Right lobe of liver (tissue), 6 donors: ENCODE data around the gene COMP. TPM values are rescaled to one million over a fixed set of nuclear protein-coding genes. Genes with fewer than 3 reads are reported as not detected.
"Not testable (repeated sequence)": the region's sequence is repeated elsewhere in the genome, so short reads cannot be mapped to it uniquely, and the experiment has no call there.

ENCODE experiments used
- ATAC-seq, 4 donors: fragments of 200-7000 bp; cut with Tn5 transposase; one replicate each; pipeline ENCODE4 v1.9.1; 2020; ENCODE audit warnings: mild to moderate bottlenecking in 4 of 4, moderate library complexity in 4 of 4
- DNase-seq, 3 donors: peaks; one replicate each; pipeline ENCODE4 v3.0.0-alpha.2; 2020
- H3K27ac ChIP-seq, 3 donors: fragments of 200-600 bp; one replicate each; pipeline ENCODE4 v1.8.0; 2022
- H3K27me3 ChIP-seq, 2 donors: fragments of 200-600 bp; one replicate each; pipeline ENCODE4 v1.8.0; 2022
- H3K36me3 ChIP-seq, 4 donors: fragments of 200-600 bp; sonication (generic) in 1 of 4; one replicate each; pipeline versions ENCODE4 v1.5.1 to v1.8.0; 2017 to 2022; ENCODE audit warnings: control low read depth in 1 of 4
- H3K4me1 ChIP-seq, 4 donors: fragments of 200-600 bp; sonication (generic) in 1 of 4; one replicate each; pipeline versions ENCODE4 v1.5.1 to v1.8.0; 2017 to 2022; ENCODE audit warnings: control low read depth in 1 of 4
- H3K4me3 ChIP-seq, 3 donors: fragments of 200-600 bp; one replicate each; pipeline ENCODE4 v1.8.0; 2022
- H3K9me3 ChIP-seq, 4 donors: fragments of 200-600 bp; sonication (generic) in 1 of 4; one replicate each; pipeline versions ENCODE4 v1.5.1 to v1.8.0; 2017 to 2022; ENCODE audit warnings: control low read depth in 1 of 4
- CTCF ChIP-seq, 4 donors: fragments of 200-600 bp in 3 of 4; fragments of 450-650 bp in 1 of 4; IDR thresholded peaks; one replicate each; pipeline versions ENCODE4 v1.5.1 to v1.8.0; 2016 to 2022; ENCODE audit warnings: antibody characterized with exemption in 4 of 4, mild to moderate bottlenecking in 2 of 4
- POLR2A ChIP-seq: fragments of 450-650 bp; IDR thresholded peaks from one replicate; pipeline ENCODE4 v1.6.1; 2017; ENCODE audit warnings: antibody characterized with exemption, mild to moderate bottlenecking
- WGBS: methylation state at CpG from one replicate; pipeline ENCODE4 v1.1.6; 2018; ENCODE audit warnings: low coverage, low lambda C conversion rate; ENCODE audit not compliant: insufficient coverage; ENCODE audit errors: missing lambda C conversion rate; 5-methylcytosine and 5-hydroxymethylcytosine counted together
- intact Hi-C, 2 donors: fragments of 100-400 bp; cut with DNase I; formaldehyde crosslinking; loops; one replicate each; pipeline versions ENCODE4 v1.11.2 to v1.14.1; 2022
- total RNA-seq, 6 experiments: library from RNA; depleted of rRNA in 2 of 6; stranded (reverse); fragments of >200 nt in 2 of 6; fragmentation: NEBNext Ultra II Directional in 3 of 6; extraction: Animal tissue kit (Norgen Biotek cat#: 25700) in 3 of 6; gene quantifications; one replicate each; pipeline versions ENCODE4 v1.1.0 to v1.2.4, GENCODE V29; 2016 to 2023
- donor health status: DM: no; HTN: yes; CAD: no.
- donor health status: DM: no; HTN: no; CAD: no.
- donor health status: DM: no; HTN: no; CAD: no.
- donor health status: DM: no; HTN: yes; CAD: no.
- donor health status: DM: no; HTN: yes; CAD: no.

COMP gene
- total RNA-seq, 6 experiments from 2014 or later: 0.11 to 0.31 TPM; not detected in 4

- intact Hi-C loops: no loop called here
- Histone ChIP-seq H3K4me3 (no peak overlapping the region), H3K9me3 (no peaks in the 10 kb centered on the region), H3K36me3 (no peaks in the 10 kb centered on the region), H3K4me1 (peaks cover 0 to 9% (median 0%) of the 10 kb centered on the region in 4 donors), H3K27me3 (no peaks in the 10 kb centered on the region), H3K27ac (no peak overlapping the region)
- DNase-seq (no peak), ATAC-seq (no peak)
- no peak for TF ChIP-seq POLR2A
- TF ChIP-seq CTCF (IDR thresholded peaks at IDR 0.05): no peak
- no CpG with 5 or more reads among the region's 14 CpGs for WGBS
These were observed 55.8 kb downstream of the COMP start for GRCh38 chr19:18735324-18735723.

- H3K27me3 ChIP-seq, H3K4me3 ChIP-seq, DNase-seq, ATAC-seq, intact Hi-C loops, H3K36me3 ChIP-seq, H3K4me1 ChIP-seq, H3K27ac ChIP-seq, H3K9me3 ChIP-seq: not testable (repeated sequence)
- 76% methylated on average over 5 of the region's 11 CpGs for WGBS
These were observed 57.3 kb downstream of the COMP start for GRCh38 chr19:18733762-18734332.

- ATAC-seq (no peak), DNase-seq (no peak)
- TF ChIP-seq CTCF (IDR thresholded peaks at IDR 0.05): no peak
- TF ChIP-seq POLR2A: no peak
- no peaks in the 10 kb centered on the region for H3K36me3 ChIP-seq
- H3K27ac ChIP-seq: no peak overlapping the region
- 60% methylated on average over 1 of the region's 11 CpGs for WGBS
- intact Hi-C loops: no loop called here
- H3K4me1 ChIP-seq: peaks cover 0 to 6% (median 0%) of the 10 kb centered on the region in 4 donors
- H3K27me3 ChIP-seq: no peaks in the 10 kb centered on the region
- H3K9me3 ChIP-seq: no peaks in the 10 kb centered on the region
- H3K4me3 ChIP-seq: no peak overlapping the region
These were observed 57.9 kb downstream of the COMP start for GRCh38 chr19:18733196-18733647.

Other genes starting within 250 kb of the COMP start
- gene FKBP8, start 247.7 kb downstream of the COMP start, total RNA-seq: 100 to 1,000 TPM in 3 of 6 experiments, 10 to 100 TPM in 3; 92.7 to 179 (median 118) TPM
- 10 to 100 TPM; 30.2 to 93.0 (median 36.1) TPM for gene KXD1, start 233.4 kb downstream of the COMP start, total RNA-seq
- 100 to 1,000 TPM; 256 to 470 (median 406) TPM for gene UBA52, start 219.4 kb downstream of the COMP start, total RNA-seq
- 10 to 100 TPM; 30.4 to 71.7 (median 45.6) TPM for gene REX1BD, start 202.5 kb downstream of the COMP start, total RNA-seq
- gene CRLF1, start 184.5 kb downstream of the COMP start, total RNA-seq: 1 to 10 TPM in 2 of 6 experiments, under 1 TPM in 1, not detected in 3; 0.27 to 2.9 (median 1.2) TPM
- under 1 TPM in 2 of 6 experiments, not detected in 4; 0.31 to 0.43 TPM for gene TMEM59L, start 178.4 kb downstream of the COMP start, total RNA-seq
- gene KLHL26, start 154.3 kb downstream of the COMP start, total RNA-seq: 1 to 10 TPM; 3.8 to 5.0 (median 4.7) TPM
- 1 to 10 TPM; 1.7 to 7.2 (median 4.9) TPM for gene CRTC1, start 107.6 kb downstream of the COMP start, total RNA-seq
- gene UPF1, start 40.7 kb upstream of the COMP start, total RNA-seq: 10 to 100 TPM; 34.0 to 61.0 (median 41.3) TPM
- gene CERS1, start 104.9 kb upstream of the COMP start, total RNA-seq: not detected
- 100 to 1,000 TPM in 3 of 6 experiments, 10 to 100 TPM in 3; 67.4 to 240 (median 97.1) TPM for gene COPE, start 128.1 kb upstream of the COMP start, total RNA-seq
- 10 to 100 TPM; 15.8 to 37.9 (median 18.5) TPM for gene DDX49, start 128.4 kb upstream of the COMP start, total RNA-seq
- gene HOMER3, start 149.9 kb upstream of the COMP start, total RNA-seq: 1 to 10 TPM; 2.3 to 4.7 (median 3.2) TPM
- 10 to 100 TPM; 17.4 to 36.4 (median 30.0) TPM for gene SUGP2, start 242.2 kb upstream of the COMP start, total RNA-seq
- gene ARMC6, start 242.3 kb upstream of the COMP start, total RNA-seq: 10 to 100 TPM; 19.3 to 64.8 (median 41.4) TPM